CD4-positive, alpha-beta T cell (primary cell): ENCODE data around the gene SOX1. TPM values are rescaled to one million over a fixed set of nuclear protein-coding genes. Genes with fewer than 3 reads are reported as not detected.

Source experiments
- ATAC-seq: fragments of 200-7000 bp; cut with Tn5 transposase; one replicate; pipeline ENCODE4 v1.10.0; 2022; ENCODE audit warnings: mild to moderate bottlenecking; ENCODE audit not compliant: poor library complexity
- CTCF ChIA-PET: fragments of 350-600 bp; sonication (Branson Sonifier 250); formaldehyde crosslinking; loops from one replicate; lab custom pipeline; 2021; ENCODE audit warnings: antibody characterized with exemption, inconsistent platforms; lab: Charles Lee
- POLR2A ChIA-PET: fragments of 350-600 bp; sonication (Branson Sonifier 250); formaldehyde crosslinking; loops from one replicate; lab custom pipeline; 2021; ENCODE audit warnings: antibody characterized with exemption, inconsistent platforms; lab: Charles Lee
- DNase-seq, 14 experiments: peaks; one replicate each; pipeline ENCODE4 v3.0.0-alpha.2; 2013 to 2020; ENCODE audit warnings: mixed read lengths in 2 of 14
- H3K27ac ChIP-seq, 2 donors: one replicate each; pipeline versions ENCODE4 v1.5.1 to v1.7.0; 2013; ENCODE audit warnings: low read length in 2 of 2, low read depth in 1 of 2, mild to moderate bottlenecking in 1 of 2
- H3K27me3 ChIP-seq, 2 experiments: 1 replicate in 1 of 2; 2 replicates in 1 of 2; pipeline versions ENCODE4 v1.6.1 to v1.7.0; 2013; ENCODE audit warnings: low read length in 2 of 2, control low read depth in 1 of 2, mild to moderate bottlenecking in 1 of 2, moderate library complexity in 1 of 2; ENCODE audit not compliant: insufficient read depth in 2 of 2, control insufficient read depth in 1 of 2
- H3K36me3 ChIP-seq: one replicate; pipeline ENCODE4 v1.6.1; 2013; ENCODE audit warnings: low read length, control low read depth; ENCODE audit not compliant: insufficient read depth
- H3K4me1 ChIP-seq: one replicate; pipeline ENCODE4 v1.6.1; 2013; ENCODE audit warnings: low read length, control low read depth; ENCODE audit not compliant: insufficient read depth
- H3K4me3 ChIP-seq: one replicate; pipeline ENCODE4 v1.5.1; 2013; ENCODE audit warnings: mild to moderate bottlenecking, low read length, moderate library complexity
- H3K9me3 ChIP-seq, 2 experiments: 1 replicate in 1 of 2; 2 replicates in 1 of 2; pipeline versions ENCODE4 v1.6.1 to v1.7.0; 2013; ENCODE audit warnings: low read length in 2 of 2, mild to moderate bottlenecking in 2 of 2, control low read depth in 1 of 2, moderate library complexity in 1 of 2; ENCODE audit not compliant: control insufficient read depth in 1 of 2, insufficient read depth in 1 of 2
- H3K27ac Mint-ChIP-seq: one replicate; pipeline ENCODE4 v1.8.0; 2020; ENCODE audit warnings: mixed read lengths
- H3K27me3 Mint-ChIP-seq: one replicate; pipeline ENCODE4 v1.8.0; 2021; ENCODE audit warnings: mixed read lengths
- H3K36me3 Mint-ChIP-seq: one replicate; pipeline ENCODE4 v1.8.0; 2021; ENCODE audit warnings: low read depth, mixed read lengths
- H3K4me1 Mint-ChIP-seq: one replicate; pipeline ENCODE4 v1.8.0; 2021; ENCODE audit warnings: low read depth, mixed read lengths
- H3K4me3 Mint-ChIP-seq: one replicate; pipeline ENCODE4 v1.8.0; 2020; ENCODE audit warnings: mild to moderate bottlenecking, mixed read lengths
- H3K9me3 Mint-ChIP-seq: one replicate; pipeline ENCODE4 v1.8.0; 2020; ENCODE audit warnings: mixed read lengths
- CTCF ChIP-seq: fragments of 200-600 bp; IDR thresholded peaks from one replicate; pipeline ENCODE4 v1.8.0; 2022; ENCODE audit warnings: antibody characterized with exemption, mild to moderate bottlenecking
- intact Hi-C, 2 experiments: fragments of 100-400 bp; cut with DNase I in 1 of 2; cut with micrococcal nuclease in 1 of 2; formaldehyde crosslinking; loops; one replicate each; pipeline versions ENCODE4 v1.15.1 to v1.9.0; 2023 to 2025; cut with DNase I, micrococcal nuclease
- total RNA-seq, 174 experiments: library from RNA in 2 of 174; stranded (reverse) in 2 of 174; gene quantifications; one replicate each; pipeline ENCODE4 v1.2.3 and lab custom pipeline; 2021 to 2026

The SOX1 gene
- total RNA-seq, 2 experiments from 2014 or later: not detected

GRCh38 chr13:112113348-112113747 lies 46.4 kb downstream of the SOX1 start:
- Histone ChIP-seq H3K4me3 (no peak overlapping the region), H3K27ac (no peak overlapping the region), H3K36me3 (no peaks in the 10 kb centered on the region), H3K27me3 (peaks cover 5 to 8% of the 10 kb centered on the region in 2 experiments), H3K9me3 (peaks cover 0 to 19% of the 10 kb centered on the region in 2 experiments), H3K4me1 (no peaks in the 10 kb centered on the region)
- Mint-ChIP-seq H3K4me3 (no peak overlapping the region), H3K36me3 (no peaks in the 10 kb centered on the region), H3K4me1 (no peaks in the 10 kb centered on the region), H3K27me3 (peaks cover 72% of the 10 kb centered on the region), H3K9me3 (no peaks in the 10 kb centered on the region), H3K27ac (no peak overlapping the region)
- TF ChIP-seq CTCF: no peak
- DNase-seq: no peak
- CTCF ChIA-PET: no interaction called here
- no peak for ATAC-seq
- POLR2A ChIA-PET: no interaction called here
- intact Hi-C loops: no loop called here

- intact Hi-C loops: no loop called here
- H3K36me3 Mint-ChIP-seq: no peaks in the 10 kb centered on the region
- Histone ChIP-seq H3K4me3 (no peak overlapping the region), H3K27ac (no peak overlapping the region), H3K9me3 (peaks cover 0 to 24% of the 10 kb centered on the region in 2 experiments), H3K36me3 (no peaks in the 10 kb centered on the region), H3K27me3 (peaks cover 4 to 5% of the 10 kb centered on the region in 2 experiments), H3K4me1 (no peaks in the 10 kb centered on the region)
- H3K27me3 Mint-ChIP-seq: peaks cover 67% of the 10 kb centered on the region
- H3K9me3 Mint-ChIP-seq: no peaks in the 10 kb centered on the region
- no peak for DNase-seq
- H3K4me1 Mint-ChIP-seq: no peaks in the 10 kb centered on the region
- ChIA-PET POLR2A (no interaction called here), CTCF (no interaction called here)
- no peak for TF ChIP-seq CTCF
- no peak for ATAC-seq
- H3K4me3 Mint-ChIP-seq: no peak overlapping the region
- no peak overlapping the region for H3K27ac Mint-ChIP-seq
Measured at GRCh38 chr13:112113851-112114250, 46.9 kb downstream of the SOX1 start.

- H3K4me1 ChIP-seq: no peaks in the 10 kb centered on the region
- ATAC-seq (no peak), DNase-seq (no peak)
- ChIA-PET CTCF (no interaction called here), POLR2A (no interaction called here)
- Mint-ChIP-seq H3K9me3 (no peaks in the 10 kb centered on the region), H3K4me1 (no peaks in the 10 kb centered on the region), H3K36me3 (no peaks in the 10 kb centered on the region), H3K27me3 (peaks cover 67% of the 10 kb centered on the region), H3K27ac (no peak overlapping the region), H3K4me3 (no peak overlapping the region)
- intact Hi-C loops: no loop called here
- peaks cover 2 to 5% of the 10 kb centered on the region in 2 experiments for H3K27me3 ChIP-seq
- H3K36me3 ChIP-seq: no peaks in the 10 kb centered on the region
- no peak overlapping the region for H3K27ac ChIP-seq
- no peak overlapping the region for H3K4me3 ChIP-seq
- TF ChIP-seq CTCF: no peak
- peaks cover 0 to 25% of the 10 kb centered on the region in 2 experiments for H3K9me3 ChIP-seq
Measured at GRCh38 chr13:112114391-112114790, 47.4 kb downstream of the SOX1 start.
